Measurements from ENCODE around the gene ABCA13. TPM values are rescaled to one million over a fixed set of nuclear protein-coding genes. Genes with fewer than 3 reads are reported as not detected.
A peak's percentile ranks its signal among the peaks of the same experiment; 100 is the strongest.

ABCA13 gene
- polyA plus RNA-seq, 4 donors: 0.16 to 0.39 (median 0.22) TPM; not detected in 1

DNA sequence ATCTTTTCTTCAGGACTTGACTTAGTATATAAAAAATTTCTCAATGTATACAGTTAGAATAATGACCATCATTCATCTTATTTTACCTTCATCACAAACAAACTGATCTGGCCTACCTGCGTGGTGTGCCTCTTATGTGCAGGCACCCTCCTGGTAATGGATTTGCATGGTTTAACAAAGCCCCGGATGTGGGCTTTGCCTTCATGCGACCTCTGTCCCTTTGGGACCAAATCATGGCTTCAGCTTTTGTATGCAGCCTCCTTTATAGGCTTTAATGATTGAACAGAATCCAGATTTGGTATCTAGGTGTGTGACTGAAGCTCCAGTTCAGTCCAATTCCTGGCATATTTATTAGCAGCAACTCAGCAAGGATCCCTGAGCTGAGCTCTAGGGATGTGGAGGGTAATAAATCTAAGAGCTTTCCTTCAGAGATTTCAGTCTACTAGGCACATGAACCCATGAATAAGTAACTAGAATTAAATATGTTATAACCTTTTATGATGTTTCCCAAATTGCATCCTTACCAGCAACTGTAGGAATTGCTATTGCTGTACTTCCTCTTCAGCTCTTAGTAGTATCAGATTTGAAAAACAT lies 256.9 kb downstream of the ABCA13 start:
- Histone ChIP-seq H3K27ac (ENCODE audit: low read depth in 1 of 3, low read length in 2 of 3) (no peak overlapping the region), H3K27me3 (ENCODE audit: control insufficient read depth in 3 of 3, insufficient read depth in 3 of 3, low read length in 3 of 3) (no peaks in the 10 kb centered on the region), H3K4me3 (ENCODE audit: low read depth in 1 of 3, low read length in 3 of 3) (no peak overlapping the region), H3K4me1 (ENCODE audit: control insufficient read depth in 3 of 3, insufficient read depth in 2 of 3, low read depth in 1 of 3, low read length in 2 of 3) (no peaks in the 10 kb centered on the region), H3K36me3 (ENCODE audit: control insufficient read depth in 3 of 3, insufficient read depth in 2 of 3, low read depth in 1 of 3, low read length in 3 of 3) (no peaks in the 10 kb centered on the region), H3K9me3 (ENCODE audit: control insufficient read depth in 2 of 2, insufficient read depth in 1 of 2, low read depth in 1 of 2, low read length in 1 of 2) (no peaks in the 10 kb centered on the region)
- FAIRE-seq (no peak), DNase-seq (no peak)
- WGBS, 3 donors: 75 to 78% (median 76%) methylated on average over 3 of the region's 3 CpGs

DNA sequence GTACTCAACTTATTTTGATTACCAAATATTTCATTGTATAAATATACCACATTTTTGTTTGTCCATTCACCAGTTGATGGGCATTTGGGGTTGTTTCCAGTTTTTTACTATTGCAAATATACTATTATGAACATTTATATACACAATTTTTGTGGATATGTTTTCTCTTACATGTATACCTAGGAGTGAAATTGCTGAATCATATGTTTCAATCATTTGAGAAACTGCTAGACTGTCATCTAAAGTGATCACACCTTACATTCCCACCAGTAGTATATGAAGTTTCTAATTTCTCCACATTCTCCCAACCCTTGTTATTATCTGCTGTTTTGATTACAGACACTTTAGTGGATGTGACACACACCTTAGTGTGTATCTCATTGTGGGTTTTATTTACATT lies 257.9 kb downstream of the ABCA13 start:
- Histone ChIP-seq H3K4me1 (ENCODE audit: control insufficient read depth in 3 of 3, insufficient read depth in 2 of 3, low read depth in 1 of 3, low read length in 2 of 3) (no peaks in the 10 kb centered on the region), H3K9me3 (ENCODE audit: control insufficient read depth in 2 of 2, insufficient read depth in 1 of 2, low read depth in 1 of 2, low read length in 1 of 2) (no peaks in the 10 kb centered on the region), H3K36me3 (ENCODE audit: control insufficient read depth in 3 of 3, insufficient read depth in 2 of 3, low read depth in 1 of 3, low read length in 3 of 3) (no peaks in the 10 kb centered on the region), H3K27ac (ENCODE audit: low read depth in 1 of 3, low read length in 2 of 3) (no peak overlapping the region), H3K27me3 (ENCODE audit: control insufficient read depth in 3 of 3, insufficient read depth in 3 of 3, low read length in 3 of 3) (no peaks in the 10 kb centered on the region), H3K4me3 (ENCODE audit: low read depth in 1 of 3, low read length in 3 of 3) (no peak overlapping the region)
- no peak for FAIRE-seq
- no peak for DNase-seq

DNA sequence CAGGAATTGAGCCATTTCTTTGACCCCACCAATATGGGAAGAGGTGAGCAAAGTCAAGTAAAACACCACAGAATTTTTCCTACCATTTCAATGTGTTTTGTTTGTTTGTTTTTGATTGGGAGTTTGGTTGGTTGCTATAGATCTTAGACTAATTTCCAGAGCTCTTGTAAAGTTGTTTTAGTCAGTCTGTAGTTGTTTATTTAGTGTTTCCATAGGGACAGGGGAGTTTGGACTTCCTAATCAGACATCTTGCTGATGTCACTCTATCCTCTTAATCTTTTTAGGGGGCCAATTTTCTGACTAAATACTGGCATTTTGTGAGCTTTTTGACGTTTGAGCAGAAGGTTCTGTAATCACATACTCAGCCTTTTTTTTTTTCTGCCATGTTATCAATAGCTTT lies 266.9 kb downstream of the ABCA13 start:
- H3K4me3 ChIP-seq (ENCODE audit: low read depth in 1 of 3, low read length in 3 of 3): no peak overlapping the region
- H3K9me3 ChIP-seq (ENCODE audit: control insufficient read depth in 2 of 2, insufficient read depth in 1 of 2, low read depth in 1 of 2, low read length in 1 of 2): no peaks in the 10 kb centered on the region

DNA sequence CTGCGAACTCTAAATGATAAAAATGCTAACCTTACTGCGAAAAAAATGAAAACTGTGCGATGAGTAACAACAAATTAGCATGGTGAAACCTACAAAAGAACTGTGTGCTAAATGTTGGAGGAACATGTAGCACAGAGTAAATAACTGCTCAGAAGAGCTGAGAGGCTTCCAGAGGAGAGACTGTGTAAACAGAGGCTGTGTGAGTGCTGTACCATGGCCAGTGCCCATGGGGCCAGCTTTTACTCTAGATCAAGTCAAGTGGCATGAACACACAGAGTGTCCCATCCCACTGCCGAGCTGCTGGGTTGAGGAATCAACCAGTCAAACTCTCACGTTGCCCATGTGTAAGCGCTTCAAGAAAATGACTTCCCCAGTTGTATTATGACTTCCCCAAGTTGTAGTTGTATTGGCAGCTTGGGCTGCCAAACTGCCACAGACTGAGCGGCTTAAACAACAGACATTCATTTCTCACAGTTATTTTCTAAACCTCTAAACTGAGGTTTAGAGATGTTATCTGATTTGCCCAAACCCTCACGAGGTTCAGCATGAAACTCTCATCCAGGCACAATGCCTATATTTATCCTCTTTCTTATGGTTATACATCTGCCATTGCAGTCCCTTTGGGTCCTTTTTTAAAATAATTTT lies 270.7 kb downstream of the ABCA13 start:
- DNase-seq (no peak), FAIRE-seq (no peak)
- Histone ChIP-seq H3K9me3 (ENCODE audit: control insufficient read depth in 2 of 2, insufficient read depth in 1 of 2, low read depth in 1 of 2, low read length in 1 of 2) (no peaks in the 10 kb centered on the region), H3K4me1 (ENCODE audit: control insufficient read depth in 3 of 3, insufficient read depth in 2 of 3, low read depth in 1 of 3, low read length in 2 of 3) (no peaks in the 10 kb centered on the region), H3K27ac (ENCODE audit: low read depth in 1 of 3, low read length in 2 of 3) (no peak overlapping the region), H3K4me3 (ENCODE audit: low read depth in 1 of 3, low read length in 3 of 3) (no peak overlapping the region), H3K27me3 (ENCODE audit: control insufficient read depth in 3 of 3, insufficient read depth in 3 of 3, low read length in 3 of 3) (no peaks in the 10 kb centered on the region), H3K36me3 (ENCODE audit: control insufficient read depth in 3 of 3, insufficient read depth in 2 of 3, low read depth in 1 of 3, low read length in 3 of 3) (no peaks in the 10 kb centered on the region)
- WGBS, 3 donors: 83 to 90% (median 87%) methylated on average over 8 of the region's 8 CpGs

More for the DNA sequence above, 266.9 kb downstream of the ABCA13 start:
- Histone ChIP-seq H3K27me3 (ENCODE audit: control insufficient read depth in 3 of 3, insufficient read depth in 3 of 3, low read length in 3 of 3) (no peaks in the 10 kb centered on the region), H3K36me3 (ENCODE audit: control insufficient read depth in 3 of 3, insufficient read depth in 2 of 3, low read depth in 1 of 3, low read length in 3 of 3) (no peaks in the 10 kb centered on the region), H3K27ac (ENCODE audit: low read depth in 1 of 3, low read length in 2 of 3) (no peak overlapping the region), H3K4me1 (ENCODE audit: control insufficient read depth in 3 of 3, insufficient read depth in 2 of 3, low read depth in 1 of 3, low read length in 2 of 3) (no peaks in the 10 kb centered on the region)
- peak in 1 of 2 donors; percentile 4 for DNase-seq
- WGBS, 3 donors: 8 to 14% (median 11%) methylated on average over 1 of the region's 1 CpG
- no peak for FAIRE-seq

DNA sequence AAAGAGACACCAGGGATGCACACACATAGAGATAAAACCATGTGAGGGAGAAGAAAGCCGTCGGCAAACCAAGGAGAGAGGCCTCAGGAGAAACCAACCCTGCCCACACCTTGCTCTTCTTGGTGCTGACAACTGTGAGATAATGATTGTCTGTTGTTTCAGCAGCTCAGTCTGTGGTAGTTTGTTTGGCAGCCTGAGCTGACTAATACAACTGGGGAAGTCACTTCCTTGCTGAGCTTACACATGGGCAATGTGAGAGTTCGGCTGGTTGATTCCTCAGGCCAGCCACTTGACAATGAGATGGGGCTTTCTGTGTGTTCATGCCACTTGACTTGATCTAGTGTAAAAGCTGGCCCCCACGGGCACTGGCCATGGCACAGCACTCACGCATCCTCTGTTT lies 271.8 kb downstream of the ABCA13 start:
- no peak for DNase-seq
- Histone ChIP-seq H3K9me3 (ENCODE audit: control insufficient read depth in 2 of 2, insufficient read depth in 1 of 2, low read depth in 1 of 2, low read length in 1 of 2) (no peaks in the 10 kb centered on the region), H3K4me3 (ENCODE audit: low read depth in 1 of 3, low read length in 3 of 3) (no peak overlapping the region), H3K27me3 (ENCODE audit: control insufficient read depth in 3 of 3, insufficient read depth in 3 of 3, low read length in 3 of 3) (no peaks in the 10 kb centered on the region), H3K27ac (ENCODE audit: low read depth in 1 of 3, low read length in 2 of 3) (no peak overlapping the region), H3K4me1 (ENCODE audit: control insufficient read depth in 3 of 3, insufficient read depth in 2 of 3, low read depth in 1 of 3, low read length in 2 of 3) (no peaks in the 10 kb centered on the region), H3K36me3 (ENCODE audit: control insufficient read depth in 3 of 3, insufficient read depth in 2 of 3, low read depth in 1 of 3, low read length in 3 of 3) (no peaks in the 10 kb centered on the region)
- WGBS, 3 donors: 86 to 94% (median 92%) methylated on average over 5 of the region's 5 CpGs
- no peak for FAIRE-seq

DNA sequence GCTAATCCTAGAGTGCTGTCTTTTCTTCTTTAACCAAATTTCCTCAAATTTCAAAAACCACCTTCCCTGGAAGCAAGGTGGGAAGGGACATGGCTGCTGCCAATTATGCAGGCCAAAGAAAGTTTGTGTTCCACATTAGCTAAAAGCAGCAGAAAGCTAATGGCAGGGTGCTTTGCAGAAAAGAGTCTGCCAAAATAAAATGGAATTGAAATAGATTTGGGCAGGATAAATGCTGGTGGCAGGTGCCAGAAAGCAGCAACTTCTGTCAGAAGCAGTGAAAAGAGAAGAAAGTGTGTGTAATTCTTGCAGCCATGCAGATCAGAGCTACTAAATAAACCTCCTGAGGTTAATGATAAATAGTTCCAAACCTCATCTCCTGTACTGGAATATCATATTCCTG lies 275.5 kb downstream of the ABCA13 start:
- FAIRE-seq (no peak), DNase-seq (no peak)
- Histone ChIP-seq H3K36me3 (ENCODE audit: control insufficient read depth in 3 of 3, insufficient read depth in 2 of 3, low read depth in 1 of 3, low read length in 3 of 3) (no peaks in the 10 kb centered on the region), H3K4me3 (ENCODE audit: low read depth in 1 of 3, low read length in 3 of 3) (no peak overlapping the region), H3K27ac (ENCODE audit: low read depth in 1 of 3, low read length in 2 of 3) (no peak overlapping the region), H3K27me3 (ENCODE audit: control insufficient read depth in 3 of 3, insufficient read depth in 3 of 3, low read length in 3 of 3) (no peaks in the 10 kb centered on the region), H3K9me3 (ENCODE audit: control insufficient read depth in 2 of 2, insufficient read depth in 1 of 2, low read depth in 1 of 2, low read length in 1 of 2) (no peaks in the 10 kb centered on the region), H3K4me1 (ENCODE audit: control insufficient read depth in 3 of 3, insufficient read depth in 2 of 3, low read depth in 1 of 3, low read length in 2 of 3) (no peaks in the 10 kb centered on the region)

DNA sequence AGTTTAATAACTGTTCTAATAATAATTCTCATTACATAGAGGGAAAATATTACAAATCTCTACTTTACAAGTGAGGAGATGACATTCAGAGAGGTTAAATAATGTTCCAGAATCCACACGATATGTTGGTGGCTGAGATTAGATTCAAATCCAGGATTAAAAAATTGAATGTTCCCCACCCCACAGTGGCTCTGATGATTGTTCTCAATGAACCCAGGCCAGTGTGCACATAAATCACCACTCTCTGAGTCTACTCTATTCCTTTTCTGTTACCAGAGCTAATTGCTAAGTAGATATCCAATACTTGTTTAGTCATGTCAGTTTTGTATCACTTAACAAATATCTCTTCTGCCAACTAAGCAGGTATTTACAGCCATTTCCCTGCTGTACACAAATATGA lies 281.0 kb downstream of the ABCA13 start:
- H3K9me3 ChIP-seq (ENCODE audit: control insufficient read depth in 2 of 2, insufficient read depth in 1 of 2, low read depth in 1 of 2, low read length in 1 of 2): no peaks in the 10 kb centered on the region
- no peak for DNase-seq
- no peaks in the 10 kb centered on the region for H3K36me3 ChIP-seq (ENCODE audit: control insufficient read depth in 3 of 3, insufficient read depth in 2 of 3, low read depth in 1 of 3, low read length in 3 of 3)
- 85 to 98% (median 93%) methylated on average over 1 of the region's 1 CpG for WGBS, 3 donors
- no peaks in the 10 kb centered on the region for H3K4me1 ChIP-seq (ENCODE audit: control insufficient read depth in 3 of 3, insufficient read depth in 2 of 3, low read depth in 1 of 3, low read length in 2 of 3)
- FAIRE-seq: no peak
- H3K27ac ChIP-seq (ENCODE audit: low read depth in 1 of 3, low read length in 2 of 3): no peak overlapping the region
- H3K27me3 ChIP-seq (ENCODE audit: control insufficient read depth in 3 of 3, insufficient read depth in 3 of 3, low read length in 3 of 3): no peaks in the 10 kb centered on the region
- no peak overlapping the region for H3K4me3 ChIP-seq (ENCODE audit: low read depth in 1 of 3, low read length in 3 of 3)

DNA sequence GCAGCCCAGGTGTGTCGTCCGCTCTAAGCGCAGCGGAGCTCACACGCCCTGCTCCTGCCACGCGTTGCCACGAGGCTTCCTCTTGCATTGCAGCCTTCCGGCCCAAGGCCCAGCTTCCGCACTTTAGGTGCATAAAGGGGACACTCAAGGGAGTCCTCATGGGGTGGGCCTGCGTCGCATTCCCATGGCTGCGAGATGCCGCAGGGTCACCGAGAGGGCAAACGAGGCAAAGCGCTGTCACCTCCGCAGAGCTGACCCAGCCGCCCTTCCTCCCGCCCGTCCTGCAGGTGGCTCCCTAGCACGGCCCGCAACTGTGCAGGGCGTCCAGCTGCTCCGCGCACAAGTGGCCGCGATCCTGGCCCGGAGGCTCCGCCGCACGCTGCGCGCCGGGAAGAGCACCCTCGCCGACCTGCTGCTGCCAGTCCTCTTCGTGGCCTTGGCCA lies 283.5 kb downstream of the ABCA13 start:
- no peaks in the 10 kb centered on the region for H3K27me3 ChIP-seq (ENCODE audit: control insufficient read depth in 3 of 3, insufficient read depth in 3 of 3, low read length in 3 of 3)
- WGBS, 3 donors: 87 to 97% (median 96%) methylated on average over 36 to 38 of the region's 38 CpGs
- no peak for FAIRE-seq

DNA sequence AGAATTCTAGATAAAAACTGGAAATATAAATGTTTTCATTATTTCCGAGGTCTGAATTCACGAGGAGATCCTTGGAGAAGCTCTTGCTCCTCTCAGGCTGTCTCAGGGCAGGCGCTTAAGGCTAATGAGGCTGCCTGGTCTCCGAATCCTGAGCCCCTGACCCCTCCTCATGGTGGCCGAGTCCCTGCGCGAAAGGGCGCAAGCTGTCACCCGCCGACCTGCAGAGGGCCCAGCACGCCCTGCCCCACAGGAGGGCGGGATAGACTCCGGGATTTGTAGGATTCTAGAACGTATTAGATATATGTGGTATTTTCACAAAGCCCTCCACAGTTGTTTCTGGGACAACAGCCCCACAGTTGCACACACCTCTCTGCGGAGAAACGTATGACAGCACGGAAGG lies 284.1 kb downstream of the ABCA13 start:
- H3K27ac ChIP-seq (ENCODE audit: low read depth in 1 of 3, low read length in 2 of 3): no peak overlapping the region
- H3K27me3 ChIP-seq (ENCODE audit: control insufficient read depth in 3 of 3, insufficient read depth in 3 of 3, low read length in 3 of 3): no peaks in the 10 kb centered on the region
- no peak for FAIRE-seq
- WGBS, 3 donors: 84 to 91% (median 91%) methylated on average over 17 of the region's 17 CpGs
- H3K4me3 ChIP-seq (ENCODE audit: low read depth in 1 of 3, low read length in 3 of 3): no peak overlapping the region
- DNase-seq: no peak
- H3K36me3 ChIP-seq (ENCODE audit: control insufficient read depth in 3 of 3, insufficient read depth in 2 of 3, low read depth in 1 of 3, low read length in 3 of 3): no peaks in the 10 kb centered on the region
- H3K9me3 ChIP-seq (ENCODE audit: control insufficient read depth in 2 of 2, insufficient read depth in 1 of 2, low read depth in 1 of 2, low read length in 1 of 2): no peaks in the 10 kb centered on the region
- no peaks in the 10 kb centered on the region for H3K4me1 ChIP-seq (ENCODE audit: control insufficient read depth in 3 of 3, insufficient read depth in 2 of 3, low read depth in 1 of 3, low read length in 2 of 3)

More for the DNA sequence above, 283.5 kb downstream of the ABCA13 start:
- Histone ChIP-seq H3K4me3 (ENCODE audit: low read depth in 1 of 3, low read length in 3 of 3) (no peak overlapping the region), H3K4me1 (ENCODE audit: control insufficient read depth in 3 of 3, insufficient read depth in 2 of 3, low read depth in 1 of 3, low read length in 2 of 3) (no peaks in the 10 kb centered on the region), H3K9me3 (ENCODE audit: control insufficient read depth in 2 of 2, insufficient read depth in 1 of 2, low read depth in 1 of 2, low read length in 1 of 2) (no peaks in the 10 kb centered on the region), H3K27ac (ENCODE audit: low read depth in 1 of 3, low read length in 2 of 3) (no peak overlapping the region), H3K36me3 (ENCODE audit: control insufficient read depth in 3 of 3, insufficient read depth in 2 of 3, low read depth in 1 of 3, low read length in 3 of 3) (no peaks in the 10 kb centered on the region)
- no peak for DNase-seq

Measured in small intestine (tissue), 7 donors.